GM12878 (cell line): ENCODE measurements around the gene LTA. TPM values are rescaled to one million over a fixed set of nuclear protein-coding genes. Genes with fewer than 3 reads are reported as not detected.

Experiments
- ATF7 ChIP-seq: fragments of 450-650 bp; IDR thresholded peaks from 2 replicates; pipeline ENCODE4 v1.6.1; 2016; ENCODE audit warnings: low read depth, mild to moderate bottlenecking
- HDAC2 ChIP-seq: fragments of 200-600 bp; sonication (generic); IDR thresholded peaks from 2 replicates; pipeline ENCODE4 v1.6.1; 2017
- HSF1 ChIP-seq: fragments of 150-350 bp; IDR thresholded peaks from 2 replicates; pipeline ENCODE4 v1.6.1; 2014; ENCODE audit warnings: mild to moderate bottlenecking, low read depth, low read length
- NR2C1 ChIP-seq: fragments of 450-650 bp; IDR thresholded peaks from 2 replicates; pipeline ENCODE4 v1.6.1; 2017; ENCODE audit warnings: antibody characterized with exemption, mild to moderate bottlenecking, moderate library complexity
- PKNOX1 ChIP-seq: fragments of 450-650 bp; IDR thresholded peaks from 2 replicates; pipeline ENCODE4 v1.6.1; 2016; ENCODE audit warnings: mild to moderate bottlenecking
- RELB ChIP-seq: fragments of 450-650 bp; IDR thresholded peaks from 2 replicates; pipeline ENCODE4 v1.6.1; 2017; ENCODE audit warnings: low read depth, mild to moderate bottlenecking, moderate library complexity
- SMAD1 ChIP-seq: fragments of 450-650 bp; IDR thresholded peaks from 2 replicates; pipeline ENCODE4 v1.6.1; 2018; ENCODE audit warnings: mild to moderate bottlenecking, low read depth; ENCODE audit not compliant: partially characterized antibody
- SMAD5 ChIP-seq: IDR thresholded peaks from 2 replicates; pipeline ENCODE4 v1.6.1; 2016; ENCODE audit warnings: antibody characterized with exemption, low read depth
- SRF ChIP-seq, 2 experiments: IDR thresholded peaks; 2 replicates each; pipeline ENCODE4 v1.6.1; 2011; ENCODE audit warnings: low read depth in 2 of 2, low read length in 2 of 2, mild to moderate bottlenecking in 1 of 2, moderate library complexity in 1 of 2
- TARDBP ChIP-seq: IDR thresholded peaks from 2 replicates; pipeline ENCODE4 v1.6.1; 2016; ENCODE audit warnings: borderline replicate concordance
- USF1 ChIP-seq: IDR thresholded peaks from 2 replicates; pipeline ENCODE4 v1.6.1; 2011; ENCODE audit warnings: borderline replicate concordance, low read depth, mild to moderate bottlenecking, moderate library complexity, mixed read lengths, low read length; ENCODE audit not compliant: insufficient read depth; ENCODE audit errors: extremely low read length
- USF2 ChIP-seq: IDR thresholded peaks from 2 replicates; pipeline ENCODE4 v1.6.1; 2011; ENCODE audit warnings: low read depth, low read length, improper control_type of control experiment, borderline replicate concordance
- ZBTB40 ChIP-seq: fragments of 450-650 bp; IDR thresholded peaks from 2 replicates; pipeline ENCODE4 v1.6.1; 2016; ENCODE audit warnings: mild to moderate bottlenecking, moderate library complexity, borderline replicate concordance
- polyA plus RNA-seq, 11 experiments: library from polyadenylated mRNA; depleted of rRNA in 4 of 11; unstranded in 6 of 11; stranded (reverse) in 5 of 11; fragments of >200 nt; fragmentation: Nextera tagmentation in 4 of 11; fragmentation: Illumina TruSeq in 1 of 11; extraction: Ambion mirVana in 4 of 11; extraction: Trizol in 1 of 11; gene quantifications; 1 replicate in 1 of 11; 2 replicates in 10 of 11; pipeline versions ENCODE4 v1.2.1 to v1.2.3, GENCODE V29; 2011 to 2016; ENCODE audit warnings: inconsistent platforms in 2 of 11, missing spikeins in 2 of 11, low read depth in 1 of 11
- total RNA-seq, 4 experiments: library from RNA; depleted of rRNA in 3 of 4; stranded (reverse); fragments of >200 nt in 3 of 4; fragmentation: Illumina TruSeq in 1 of 4; extraction: Trizol in 1 of 4; gene quantifications; 2 replicates each; pipeline versions ENCODE4 v1.2.1 to v1.2.3, GENCODE V29; 2013 to 2021

LTA gene
- total and polyA plus RNA-seq, 10 of the 15 experiments (the other 5 are each of a cell fraction or from before 2014, with no cell fraction given), result 27.5 to 100 (median 75.1) TPM

- TF ChIP-seq ATF7 (no peak), TARDBP (no peak), NR2C1 (no peak), HDAC2 (no peak), USF2 (no peak), SMAD1 (no peak), USF1 (no peak), HSF1 (no peak), PKNOX1 (no peak), SRF (IDR thresholded peaks at IDR 0.05; ENCODE audit: low read depth in 2 of 2, low read length in 2 of 2) (no peak), ZBTB40 (no peak), RELB (no peak), SMAD5 (no peak)
- TF ChIP-seq, all 136 proteins: peak for 0
Observed at GRCh38 chr6:31525553-31525931, 46.5 kb upstream of the LTA start (continued).
